HS-27A (cell line): ENCODE data around the gene TAF6L.
"Not testable (repeated sequence)": the region's sequence is repeated elsewhere in the genome, so short reads cannot be mapped to it uniquely, and the experiment has no call there.

ENCODE experiments used
- DNase-seq: peaks from one replicate; pipeline ENCODE4 v3.0.0-alpha.2; 2012; ENCODE audit warnings: low read depth, missing footprints

TAF6L gene

GRCh38 chr11:62755086-62755615 lies 16.0 kb upstream of the TAF6L start:
- no peak for DNase-seq

- no peak for DNase-seq
Measured at GRCh38 chr11:62757846-62758788, 13.1 kb upstream of the TAF6L start.

- DNase-seq = not testable (repeated sequence)
Measured at GRCh38 chr11:62760867-62761227, 10.3 kb upstream of the TAF6L start.

- no peak for DNase-seq
Measured at GRCh38 chr11:62770778-62771143, 435 bp upstream of the TAF6L start.

- no peak for DNase-seq
Measured at GRCh38 chr11:62774407-62774806, 3.2 kb downstream of the TAF6L start.

GRCh38 chr11:62775646-62776045 lies 4.5 kb downstream of the TAF6L start:
- no peak for DNase-seq

- no peak for DNase-seq
Measured at GRCh38 chr11:62777389-62777788, 6.2 kb downstream of the TAF6L start.

GRCh38 chr11:62778441-62778840 lies 7.2 kb downstream of the TAF6L start:
- no peak for DNase-seq

- DNase-seq = no peak
Measured at GRCh38 chr11:62782753-62783152, 11.6 kb downstream of the TAF6L start.

GRCh38 chr11:62786318-62787004 lies 15.3 kb downstream of the TAF6L start:
- no peak for DNase-seq

GRCh38 chr11:62787005-62787759 lies 16.0 kb downstream of the TAF6L start, which contains the start of gene TMEM179B:
Gene TMEM179B (plus strand): TSS chr11:62787402. CDS start chr11:62787432, 30 bp downstream.
- peak; percentile 98 for DNase-seq

- DNase-seq = no peak
Measured at GRCh38 chr11:62788991-62789390, 17.8 kb downstream of the TAF6L start.

- no peak for DNase-seq
Measured at GRCh38 chr11:62789576-62789975, 18.4 kb downstream of the TAF6L start.

- no peak for DNase-seq
Measured at GRCh38 chr11:62791501-62792201, 20.5 kb downstream of the TAF6L start, which contains the start of gene TMEM223. Gene TMEM223 (minus strand): TSS chr11:62792006. CDS start chr11:62791994, 12 bp downstream.

- no peak for DNase-seq
Measured at GRCh38 chr11:62792202-62792575, 21.0 kb downstream of the TAF6L start.

- DNase-seq = no peak
Measured at GRCh38 chr11:62794201-62794775, 23.1 kb downstream of the TAF6L start.

- no peak for DNase-seq
Measured at GRCh38 chr11:62796281-62796680, 25.1 kb downstream of the TAF6L start.

GRCh38 chr11:62799486-62799885 lies 28.3 kb downstream of the TAF6L start:
- no peak for DNase-seq

GRCh38 chr11:62801071-62801470 lies 29.9 kb downstream of the TAF6L start:
- no peak for DNase-seq

GRCh38 chr11:62804310-62805075 lies 33.3 kb downstream of the TAF6L start:
- DNase-seq = no peak
